ENCODE results near the gene DENND1A.

DENND1A gene

GRCh38 chr9:123814496-123814895 lies 115.4 kb downstream of the DENND1A start:
- no peak for DNase-seq (ENCODE audit: low read depth)

- DNase-seq (ENCODE audit: low read depth) = no peak
Observed at GRCh38 chr9:123812984-123813383, 116.9 kb downstream of the DENND1A start.

GRCh38 chr9:123807251-123807650 lies 122.7 kb downstream of the DENND1A start:
- no peak for DNase-seq (ENCODE audit: low read depth)

DNA sequence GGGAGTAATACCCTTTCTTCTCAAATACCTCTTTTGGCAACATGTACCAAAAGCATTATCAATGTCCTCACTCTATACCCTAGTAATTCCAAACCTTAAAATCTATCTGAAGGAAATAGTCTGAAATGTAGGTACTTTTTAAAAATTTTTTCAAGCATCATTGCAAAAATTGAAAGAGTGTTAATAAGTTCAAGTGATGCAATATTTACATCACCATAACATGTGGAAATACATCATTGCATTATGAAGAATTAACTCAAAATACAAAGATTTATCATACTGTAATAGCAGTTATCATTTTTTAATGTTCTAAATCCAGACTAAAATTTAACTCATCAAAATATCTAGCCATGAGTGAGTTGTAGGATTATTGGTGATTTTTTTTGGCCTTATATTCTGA lies 123.1 kb downstream of the DENND1A start:
- no peak for DNase-seq (ENCODE audit: low read depth)

- DNase-seq (ENCODE audit: low read depth) = no peak
Observed at GRCh38 chr9:123798195-123798594, 131.7 kb downstream of the DENND1A start.

GRCh38 chr9:123796618-123797484 lies 133.1 kb downstream of the DENND1A start:
- DNase-seq (ENCODE audit: low read depth) = no peak

- DNase-seq (ENCODE audit: low read depth) = no peak
Observed at GRCh38 chr9:123796094-123796493, 133.8 kb downstream of the DENND1A start.

GRCh38 chr9:123795336-123795735 lies 134.6 kb downstream of the DENND1A start:
- DNase-seq (ENCODE audit: low read depth) = peak; percentile 24

GRCh38 chr9:123792501-123792900 lies 137.4 kb downstream of the DENND1A start:
- DNase-seq (ENCODE audit: low read depth) = no peak

DNA sequence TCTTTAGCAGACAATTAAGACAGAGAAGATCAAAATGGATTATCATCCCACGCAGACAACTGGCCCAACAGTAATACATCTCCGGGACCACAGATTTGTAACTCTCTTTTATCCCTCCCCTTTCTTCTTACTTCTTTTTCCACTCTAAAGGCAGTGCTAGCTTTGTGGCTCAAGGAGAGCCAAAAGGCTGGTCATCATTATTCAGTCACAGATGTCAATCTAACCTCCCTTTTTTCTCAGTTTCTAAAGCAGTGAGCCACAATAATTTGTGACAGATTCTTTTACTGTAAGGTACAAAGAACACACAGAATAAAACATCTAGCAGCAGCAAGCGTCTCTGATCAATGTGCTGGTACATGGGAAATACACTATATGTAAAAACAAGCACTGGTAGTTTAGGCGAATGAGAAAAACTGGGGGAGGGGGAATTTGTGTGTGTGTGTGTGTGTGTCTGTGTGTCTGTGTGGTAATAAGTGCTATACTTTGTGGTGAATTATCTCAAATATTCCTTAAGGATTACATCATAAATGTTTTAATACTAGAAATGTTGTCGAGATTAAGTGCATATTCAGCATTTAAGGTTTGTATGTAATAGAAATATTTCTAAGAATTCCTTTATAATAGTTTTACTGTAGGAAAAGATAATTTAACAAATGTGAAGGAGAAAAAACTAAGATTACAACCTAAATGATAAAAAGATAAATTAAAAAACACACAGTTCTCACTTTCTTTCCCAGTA lies 140.2 kb downstream of the DENND1A start:
- DNase-seq (ENCODE audit: low read depth) = no peak

GRCh38 chr9:123787416-123787815 lies 142.5 kb downstream of the DENND1A start:
- no peak for DNase-seq (ENCODE audit: low read depth)

GRCh38 chr9:123784518-123784917 lies 145.4 kb downstream of the DENND1A start:
- peak; percentile 72 for DNase-seq (ENCODE audit: low read depth)

DNA sequence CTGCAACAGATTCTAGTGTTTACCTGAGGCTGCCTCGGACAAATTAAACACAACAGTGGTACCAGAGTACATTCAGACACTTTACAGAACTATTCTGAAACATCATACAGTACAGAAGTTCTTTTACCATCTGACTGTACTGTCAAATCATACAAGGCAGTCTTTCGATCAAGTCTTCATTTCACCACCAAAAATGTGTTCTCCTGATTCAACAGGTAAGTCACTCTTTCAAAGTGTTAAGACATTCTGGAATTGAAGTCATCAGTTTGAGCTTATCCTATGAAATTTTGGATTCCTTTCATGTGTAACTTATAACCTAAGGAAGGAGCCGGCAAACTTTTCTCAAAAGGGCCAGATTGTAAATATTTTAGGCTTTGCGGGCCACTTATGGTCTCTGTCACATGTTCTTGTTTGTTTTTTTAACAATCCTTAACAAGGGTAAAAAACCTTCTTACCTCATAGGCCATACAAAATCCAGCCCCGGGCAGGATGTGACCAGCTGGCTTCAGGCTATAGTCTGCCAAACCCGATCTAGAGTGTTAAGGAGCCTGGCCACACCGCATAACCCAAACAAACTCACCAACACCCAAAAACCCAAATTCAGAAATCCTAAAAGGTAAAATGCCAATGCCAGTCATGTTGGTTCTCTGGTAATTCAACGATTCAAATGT lies 151.6 kb downstream of the DENND1A start:
- no peak for DNase-seq (ENCODE audit: low read depth)

DNA sequence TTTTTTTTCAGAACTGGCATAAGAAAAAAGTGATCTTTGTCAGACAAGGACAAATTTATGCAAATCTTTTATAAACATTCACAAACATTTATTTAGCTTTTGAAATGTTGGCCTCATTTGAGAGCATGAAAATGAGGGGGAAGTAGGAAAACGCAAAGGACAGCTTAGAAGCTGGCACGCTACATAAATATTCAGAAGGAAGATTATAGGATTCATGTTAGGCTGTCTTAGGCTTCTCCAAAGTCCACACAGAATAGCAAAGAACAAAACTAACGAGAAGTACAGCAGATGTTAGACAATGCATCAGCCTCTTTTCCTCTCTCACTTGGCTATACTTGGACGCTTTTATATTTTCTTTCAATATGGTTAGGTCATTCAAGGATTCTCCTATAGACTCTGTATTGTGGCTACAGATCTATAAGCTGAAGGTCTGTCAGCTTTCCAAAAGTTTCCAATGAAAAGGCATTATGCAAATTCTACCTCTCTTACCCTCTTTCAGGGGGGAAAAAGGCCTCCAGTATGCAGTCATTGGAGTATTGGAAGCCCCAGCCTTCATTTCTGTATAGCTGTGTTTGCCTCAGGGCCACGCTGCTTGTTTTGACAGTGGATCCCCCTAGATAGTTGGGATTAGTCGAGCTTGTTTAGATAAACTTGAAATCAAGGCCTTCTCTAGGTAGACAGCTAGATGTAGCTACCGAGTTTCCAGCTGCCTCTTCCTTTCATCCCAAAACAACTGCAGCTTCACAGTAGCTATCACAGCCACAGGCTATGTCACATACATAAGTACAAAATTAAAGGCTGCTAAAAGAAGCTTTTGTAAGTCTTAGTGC lies 153.0 kb downstream of the DENND1A start:
- DNase-seq (ENCODE audit: low read depth) = no peak

- no peak for DNase-seq (ENCODE audit: low read depth)
Observed at GRCh38 chr9:123775289-123776284, 154.3 kb downstream of the DENND1A start.

GRCh38 chr9:123773783-123774182 lies 156.1 kb downstream of the DENND1A start:
- DNase-seq (ENCODE audit: low read depth) = no peak

GRCh38 chr9:123772967-123773366 lies 157.0 kb downstream of the DENND1A start:
- DNase-seq (ENCODE audit: low read depth) = no peak

DNA sequence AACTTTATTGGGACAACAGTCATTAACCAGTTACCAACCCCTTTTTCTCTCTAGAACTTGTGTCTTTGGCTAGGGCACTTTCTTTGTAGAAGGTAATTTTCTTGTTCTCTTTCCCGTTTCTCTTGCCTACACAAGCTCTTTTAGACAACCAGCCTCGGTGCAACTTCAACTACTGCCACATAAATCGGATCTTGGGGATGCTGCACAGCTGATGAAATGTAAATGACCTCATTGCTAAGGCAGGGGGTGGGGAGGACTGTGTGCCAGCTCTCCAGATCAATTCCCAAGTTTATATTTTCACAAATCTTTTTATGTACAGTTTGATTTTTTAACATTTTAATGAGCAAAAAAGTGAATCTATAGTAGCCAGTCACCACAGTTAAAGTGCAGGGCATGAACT lies 157.6 kb downstream of the DENND1A start:
- DNase-seq (ENCODE audit: low read depth) = no peak

GRCh38 chr9:123771690-123772089 lies 158.2 kb downstream of the DENND1A start:
- no peak for DNase-seq (ENCODE audit: low read depth)

DNA sequence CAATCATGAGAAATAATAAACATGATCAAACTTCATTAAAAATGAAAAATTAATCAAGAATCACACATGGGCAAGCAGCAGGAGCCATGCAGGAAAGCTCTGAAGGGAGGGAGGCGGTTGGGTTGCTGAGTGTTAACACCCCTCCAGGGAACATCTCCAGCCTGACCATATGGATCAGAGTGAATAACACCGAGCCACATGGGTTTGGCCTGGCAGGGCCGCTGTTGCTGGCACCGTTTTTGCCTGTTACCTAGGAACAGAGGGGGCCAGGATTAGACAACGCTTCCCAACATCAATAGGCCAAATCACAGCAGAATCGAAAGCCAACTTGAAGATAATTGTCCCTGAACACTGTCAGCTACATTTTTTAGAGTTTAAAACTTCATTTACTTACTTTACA lies 160.2 kb downstream of the DENND1A start:
- peak; percentile 18 for DNase-seq (ENCODE audit: low read depth)

Measured in fibroblast of the conjunctiva (primary cell).